ENCODE results near the gene TVP23A.

- TF ChIP-seq CTCF (IDR thresholded peaks at IDR 0.05 in 2 of 3, conservative IDR thresholded peaks at IDR 0.05 in 1 of 3; ENCODE audit: control insufficient read depth in 2 of 3, extremely low read depth in 1 of 3, insufficient read depth in 1 of 3, low read depth in 3 of 3, low read length in 3 of 3), result no peak
- no peak for TF ChIP-seq EZH2 (IDR thresholded peaks at IDR 0.05; ENCODE audit: borderline replicate concordance, control insufficient read depth, low read depth, low read length)
- TF ChIP-seq CREB1 (IDR thresholded peaks at IDR 0.05; ENCODE audit: low read depth), result no peak
- TF ChIP-seq SRF (IDR thresholded peaks at IDR 0.05; ENCODE audit: low read depth in 2 of 2, low read length in 2 of 2), result no peak
- no peak for TF ChIP-seq USF1 (IDR thresholded peaks at IDR 0.05; ENCODE audit: borderline replicate concordance, extremely low read length, insufficient read depth, low read depth, low read length)
- no peak for TF ChIP-seq SUZ12 (IDR thresholded peaks at IDR 0.05; ENCODE audit: unreplicated experiment)
- TF ChIP-seq E2F4 (IDR thresholded peaks at IDR 0.05; ENCODE audit: low read depth, low read length), result no peak
- TF ChIP-seq USF2 (IDR thresholded peaks at IDR 0.05; ENCODE audit: borderline replicate concordance, low read depth, low read length), result no peak
- peak; percentile 99 for TF ChIP-seq TCF12 (IDR thresholded peaks at IDR 0.05; ENCODE audit: low read depth, low read length)
- no peak for TF ChIP-seq NRF1 (conservative IDR thresholded peaks at IDR 0.05; ENCODE audit: low read depth, low read length)
- TF ChIP-seq FOXK2 (IDR thresholded peaks at IDR 0.05), result no peak
Measured at GRCh38 chr16:10835281-10835931, 16.8 kb upstream of the TVP23A start.
